ENCODE results near the gene LARGE1.

LARGE1 gene

GRCh38 chr22:33894515-33894914 is 25.8 kb downstream of the LARGE1 start:
- no peak overlapping the region for H2AFZ ChIP-seq (ENCODE audit: low read length)
- H3K4me3 ChIP-seq (ENCODE audit: low read length in 2 of 2), result no peak overlapping the region
- no peak overlapping the region for H3K18ac ChIP-seq (ENCODE audit: low read length)
- DNase-seq (ENCODE audit: low spot score), result no peak
- no peak overlapping the region for H2BK15ac ChIP-seq (ENCODE audit: low read length)
- no peak overlapping the region for H2BK12ac ChIP-seq (ENCODE audit: low read length)
- H3K9me3 ChIP-seq (replicated peaks in 1 of 2; ENCODE audit: control insufficient read depth in 2 of 2, insufficient read depth in 1 of 2, low read depth in 1 of 2, low read length in 2 of 2), result peaks cover 0 to 6% of the 10 kb centered on the region in 2 donors
- no peak overlapping the region for H3K4ac ChIP-seq (ENCODE audit: low read length)
- H2AK5ac ChIP-seq (ENCODE audit: low read depth, low read length), result no peak overlapping the region
- H3K27ac ChIP-seq (replicated peaks; ENCODE audit: low read length), result no peak overlapping the region
- H2BK120ac ChIP-seq (ENCODE audit: low read depth, low read length), result no peak overlapping the region
- peaks cover 3% of the 10 kb centered on the region for H3K79me1 ChIP-seq (ENCODE audit: low read depth, low read length)
- no peaks in the 10 kb centered on the region for H3K36me3 ChIP-seq (replicated peaks in 1 of 2; ENCODE audit: control insufficient read depth in 2 of 2, insufficient read depth in 2 of 2, low read length in 2 of 2)
- no peak overlapping the region for H4K91ac ChIP-seq (ENCODE audit: low read depth, low read length, poor library complexity)
- H3K23ac ChIP-seq (ENCODE audit: low read depth, low read length, poor library complexity), result no peak overlapping the region
- H3K9ac ChIP-seq (ENCODE audit: low read depth, low read length, poor library complexity), result no peak overlapping the region
- no peak overlapping the region for H4K8ac ChIP-seq (ENCODE audit: low read depth, low read length)
- H3K27me3 ChIP-seq (ENCODE audit: control insufficient read depth in 3 of 3, insufficient read depth in 3 of 3, low read depth in 1 of 3, low read length in 3 of 3), result no peaks in the 10 kb centered on the region
- WGBS, 2 donors (ENCODE audit: extremely low coverage in 2 of 2, insufficient read length in 2 of 2, insufficient replicate concordance in 1 of 2), result no CpG with 5 or more reads among the region's 2 CpGs
- H2BK5ac ChIP-seq (ENCODE audit: low read length), result no peak overlapping the region
- no peak overlapping the region for H3K14ac ChIP-seq (ENCODE audit: low read length)
- no peak overlapping the region for H3K4me2 ChIP-seq (ENCODE audit: insufficient read depth, low read length, poor library complexity, severe bottlenecking)
- H3K4me1 ChIP-seq (ENCODE audit: control insufficient read depth in 2 of 2, insufficient read depth in 1 of 2, low read depth in 1 of 2, low read length in 2 of 2), result peaks cover 0 to 13% of the 10 kb centered on the region in 2 donors

- Histone ChIP-seq H3K23ac (ENCODE audit: low read depth, low read length, poor library complexity) (no peak overlapping the region), H3K9ac (ENCODE audit: low read depth, low read length, poor library complexity) (no peak overlapping the region), H3K4me2 (ENCODE audit: insufficient read depth, low read length, poor library complexity, severe bottlenecking) (no peak overlapping the region), H3K14ac (ENCODE audit: low read length) (no peak overlapping the region), H3K4ac (ENCODE audit: low read length) (no peak overlapping the region), H2BK12ac (ENCODE audit: low read length) (no peak overlapping the region), H2AK5ac (ENCODE audit: low read depth, low read length) (no peak overlapping the region), H3K4me3 (ENCODE audit: low read length in 2 of 2) (no peak overlapping the region), H3K36me3 (replicated peaks in 1 of 2; ENCODE audit: control insufficient read depth in 2 of 2, insufficient read depth in 2 of 2, low read length in 2 of 2) (no peaks in the 10 kb centered on the region), H2BK120ac (ENCODE audit: low read depth, low read length) (no peak overlapping the region), H4K8ac (ENCODE audit: low read depth, low read length) (no peak overlapping the region), H3K27me3 (ENCODE audit: control insufficient read depth in 3 of 3, insufficient read depth in 3 of 3, low read depth in 1 of 3, low read length in 3 of 3) (no peaks in the 10 kb centered on the region), H2BK15ac (ENCODE audit: low read length) (no peak overlapping the region), H2AFZ (ENCODE audit: low read length) (no peak overlapping the region), H3K9me3 (replicated peaks in 1 of 2; ENCODE audit: control insufficient read depth in 2 of 2, insufficient read depth in 1 of 2, low read depth in 1 of 2, low read length in 2 of 2) (peaks cover 0 to 6% of the 10 kb centered on the region in 2 donors), H3K4me1 (ENCODE audit: control insufficient read depth in 2 of 2, insufficient read depth in 1 of 2, low read depth in 1 of 2, low read length in 2 of 2) (peaks cover 0 to 10% of the 10 kb centered on the region in 2 donors), H2BK5ac (ENCODE audit: low read length) (no peak overlapping the region), H4K91ac (ENCODE audit: low read depth, low read length, poor library complexity) (no peak overlapping the region), H3K79me1 (ENCODE audit: low read depth, low read length) (peaks cover 3% of the 10 kb centered on the region), H3K27ac (replicated peaks; ENCODE audit: low read length) (no peak overlapping the region), H3K18ac (ENCODE audit: low read length) (no peak overlapping the region)
- no peak for DNase-seq (ENCODE audit: low spot score)
Observed at GRCh38 chr22:33894036-33894435, 26.2 kb downstream of the LARGE1 start.

DNA sequence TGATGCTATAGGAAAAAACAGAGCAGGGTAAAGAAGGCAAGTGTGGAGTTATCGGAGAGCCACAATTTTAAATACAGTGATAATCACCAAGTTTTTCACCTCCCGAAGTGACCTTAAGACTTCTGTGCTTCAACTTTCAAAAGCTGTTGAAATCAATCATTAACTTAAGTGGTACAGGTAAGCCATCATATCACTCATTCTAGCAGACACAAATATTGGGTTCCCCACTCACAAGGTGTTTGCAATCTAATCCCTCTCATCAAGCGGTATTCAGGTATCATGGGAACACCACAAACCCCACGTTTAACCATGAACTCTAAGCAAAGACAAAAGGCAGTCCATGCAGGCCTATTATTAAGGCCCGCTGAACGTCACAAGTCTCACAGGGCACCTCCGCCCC is 26.8 kb downstream of the LARGE1 start:
- Histone ChIP-seq H3K18ac (ENCODE audit: low read length) (no peak overlapping the region), H4K91ac (ENCODE audit: low read depth, low read length, poor library complexity) (no peak overlapping the region), H2AK5ac (ENCODE audit: low read depth, low read length) (no peak overlapping the region), H3K4me1 (ENCODE audit: control insufficient read depth in 2 of 2, insufficient read depth in 1 of 2, low read depth in 1 of 2, low read length in 2 of 2) (peaks cover 0 to 10% of the 10 kb centered on the region in 2 donors), H4K8ac (ENCODE audit: low read depth, low read length) (no peak overlapping the region), H3K4me2 (ENCODE audit: insufficient read depth, low read length, poor library complexity, severe bottlenecking) (no peak overlapping the region), H3K79me1 (ENCODE audit: low read depth, low read length) (peaks cover 3% of the 10 kb centered on the region), H3K23ac (ENCODE audit: low read depth, low read length, poor library complexity) (no peak overlapping the region), H3K4ac (ENCODE audit: low read length) (no peak overlapping the region), H2BK5ac (ENCODE audit: low read length) (no peak overlapping the region), H2BK120ac (ENCODE audit: low read depth, low read length) (no peak overlapping the region), H3K27me3 (ENCODE audit: control insufficient read depth in 3 of 3, insufficient read depth in 3 of 3, low read depth in 1 of 3, low read length in 3 of 3) (no peaks in the 10 kb centered on the region), H3K27ac (replicated peaks; ENCODE audit: low read length) (no peak overlapping the region), H2BK12ac (ENCODE audit: low read length) (no peak overlapping the region), H3K36me3 (replicated peaks in 1 of 2; ENCODE audit: control insufficient read depth in 2 of 2, insufficient read depth in 2 of 2, low read length in 2 of 2) (no peaks in the 10 kb centered on the region), H2AFZ (ENCODE audit: low read length) (no peak overlapping the region), H3K4me3 (ENCODE audit: low read length in 2 of 2) (no peak overlapping the region), H3K14ac (ENCODE audit: low read length) (no peak overlapping the region), H3K9me3 (replicated peaks in 1 of 2; ENCODE audit: control insufficient read depth in 2 of 2, insufficient read depth in 1 of 2, low read depth in 1 of 2, low read length in 2 of 2) (peaks cover 0 to 6% of the 10 kb centered on the region in 2 donors), H3K9ac (ENCODE audit: low read depth, low read length, poor library complexity) (no peak overlapping the region), H2BK15ac (ENCODE audit: low read length) (no peak overlapping the region)
- no CpG with 5 or more reads among the region's 7 CpGs for WGBS, 2 donors (ENCODE audit: extremely low coverage in 2 of 2, insufficient read length in 2 of 2, insufficient replicate concordance in 1 of 2)
- DNase-seq (ENCODE audit: low spot score), result no peak

- Histone ChIP-seq H3K9me3 (replicated peaks in 1 of 2; ENCODE audit: control insufficient read depth in 2 of 2, insufficient read depth in 1 of 2, low read depth in 1 of 2, low read length in 2 of 2) (peaks cover 0 to 6% of the 10 kb centered on the region in 2 donors), H2BK120ac (ENCODE audit: low read depth, low read length) (no peak overlapping the region), H2BK15ac (ENCODE audit: low read length) (no peak overlapping the region), H3K18ac (ENCODE audit: low read length) (no peak overlapping the region), H3K14ac (ENCODE audit: low read length) (no peak overlapping the region), H3K4me1 (ENCODE audit: control insufficient read depth in 2 of 2, insufficient read depth in 1 of 2, low read depth in 1 of 2, low read length in 2 of 2) (peaks cover 0 to 6% of the 10 kb centered on the region in 2 donors), H3K27me3 (ENCODE audit: control insufficient read depth in 3 of 3, insufficient read depth in 3 of 3, low read depth in 1 of 3, low read length in 3 of 3) (no peaks in the 10 kb centered on the region), H4K91ac (ENCODE audit: low read depth, low read length, poor library complexity) (no peak overlapping the region), H3K79me1 (ENCODE audit: low read depth, low read length) (peaks cover 3% of the 10 kb centered on the region), H2BK12ac (ENCODE audit: low read length) (no peak overlapping the region), H2BK5ac (ENCODE audit: low read length) (no peak overlapping the region), H3K9ac (ENCODE audit: low read depth, low read length, poor library complexity) (no peak overlapping the region), H3K4ac (ENCODE audit: low read length) (no peak overlapping the region), H3K27ac (replicated peaks; ENCODE audit: low read length) (no peak overlapping the region), H3K4me2 (ENCODE audit: insufficient read depth, low read length, poor library complexity, severe bottlenecking) (no peak overlapping the region), H4K8ac (ENCODE audit: low read depth, low read length) (no peak overlapping the region), H3K23ac (ENCODE audit: low read depth, low read length, poor library complexity) (no peak overlapping the region), H2AFZ (ENCODE audit: low read length) (no peak overlapping the region), H3K4me3 (ENCODE audit: low read length in 2 of 2) (no peak overlapping the region), H2AK5ac (ENCODE audit: low read depth, low read length) (no peak overlapping the region), H3K36me3 (replicated peaks in 1 of 2; ENCODE audit: control insufficient read depth in 2 of 2, insufficient read depth in 2 of 2, low read length in 2 of 2) (no peaks in the 10 kb centered on the region)
- DNase-seq (ENCODE audit: low spot score), result no peak
- no CpG with 5 or more reads among the region's 7 CpGs for WGBS, 2 donors (ENCODE audit: extremely low coverage in 2 of 2, insufficient read length in 2 of 2, insufficient replicate concordance in 1 of 2)
Observed at GRCh38 chr22:33891992-33892391, 28.3 kb downstream of the LARGE1 start.
